ENCODE data around the gene SPATA18.

The SPATA18 gene

DNA sequence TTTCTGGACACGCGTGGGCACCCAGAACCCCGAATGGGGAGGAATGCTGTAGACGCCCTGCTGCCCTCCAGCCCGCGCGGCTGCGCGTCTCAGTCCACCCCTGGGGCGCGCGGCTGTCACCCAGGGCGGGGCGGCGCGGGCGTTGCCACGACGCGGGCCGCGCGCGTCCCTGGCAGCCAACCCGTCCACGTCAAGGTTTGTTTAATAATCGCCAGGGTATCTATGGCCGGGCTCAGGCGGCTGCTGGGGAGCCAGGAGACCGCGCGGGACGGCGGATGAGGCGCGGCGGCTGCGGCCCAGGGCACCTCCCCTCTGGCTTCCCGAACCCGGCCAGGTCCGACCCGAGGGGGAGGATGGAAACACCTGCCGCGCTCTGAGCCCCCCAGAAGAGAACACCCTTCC, at the start of gene SPATA18:
TSS of gene SPATA18 (plus strand) at position 92 of the 402 bp plus-strand sequence. CDS start 401 bp downstream, outside the sequence.
- DNase-seq (ENCODE audit: extremely low read depth, low read depth) = no peak
- TF ChIP-seq, protein P1, sequence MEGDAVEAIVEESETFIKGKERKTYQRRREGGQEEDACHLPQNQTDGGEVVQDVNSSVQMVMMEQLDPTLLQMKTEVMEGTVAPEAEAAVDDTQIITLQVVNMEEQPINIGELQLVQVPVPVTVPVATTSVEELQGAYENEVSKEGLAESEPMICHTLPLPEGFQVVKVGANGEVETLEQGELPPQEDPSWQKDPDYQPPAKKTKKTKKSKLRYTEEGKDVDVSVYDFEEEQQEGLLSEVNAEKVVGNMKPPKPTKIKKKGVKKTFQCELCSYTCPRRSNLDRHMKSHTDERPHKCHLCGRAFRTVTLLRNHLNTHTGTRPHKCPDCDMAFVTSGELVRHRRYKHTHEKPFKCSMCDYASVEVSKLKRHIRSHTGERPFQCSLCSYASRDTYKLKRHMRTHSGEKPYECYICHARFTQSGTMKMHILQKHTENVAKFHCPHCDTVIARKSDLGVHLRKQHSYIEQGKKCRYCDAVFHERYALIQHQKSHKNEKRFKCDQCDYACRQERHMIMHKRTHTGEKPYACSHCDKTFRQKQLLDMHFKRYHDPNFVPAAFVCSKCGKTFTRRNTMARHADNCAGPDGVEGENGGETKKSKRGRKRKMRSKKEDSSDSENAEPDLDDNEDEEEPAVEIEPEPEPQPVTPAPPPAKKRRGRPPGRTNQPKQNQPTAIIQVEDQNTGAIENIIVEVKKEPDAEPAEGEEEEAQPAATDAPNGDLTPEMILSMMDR (IDR thresholded peaks at IDR 0.05; ENCODE audit: low read depth, low read length) = no peak

DNA sequence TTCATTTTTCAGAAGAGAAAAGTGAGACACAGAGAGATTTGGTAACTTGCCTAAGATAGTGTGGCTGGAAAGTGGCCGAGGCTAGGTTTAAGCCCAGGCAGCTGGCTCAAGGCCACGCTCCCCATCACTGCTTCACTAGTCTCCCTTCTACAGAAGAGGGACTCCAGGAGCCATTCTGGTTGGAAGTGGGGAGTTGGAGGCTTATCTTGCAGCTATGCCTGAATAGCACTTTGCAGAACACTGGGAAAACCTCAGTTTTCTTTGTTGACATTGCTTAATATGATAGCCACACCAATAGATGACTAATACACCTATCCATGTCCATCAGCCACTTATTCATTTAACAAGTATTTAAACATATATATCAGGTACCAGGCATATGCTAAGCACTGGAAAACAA, 49.5 kb upstream of the SPATA18 start:
- no peak for DNase-seq (ENCODE audit: extremely low read depth, low read depth)
- TF ChIP-seq, protein P1 (IDR thresholded peaks at IDR 0.05; ENCODE audit: low read depth, low read length) = no peak

DNA sequence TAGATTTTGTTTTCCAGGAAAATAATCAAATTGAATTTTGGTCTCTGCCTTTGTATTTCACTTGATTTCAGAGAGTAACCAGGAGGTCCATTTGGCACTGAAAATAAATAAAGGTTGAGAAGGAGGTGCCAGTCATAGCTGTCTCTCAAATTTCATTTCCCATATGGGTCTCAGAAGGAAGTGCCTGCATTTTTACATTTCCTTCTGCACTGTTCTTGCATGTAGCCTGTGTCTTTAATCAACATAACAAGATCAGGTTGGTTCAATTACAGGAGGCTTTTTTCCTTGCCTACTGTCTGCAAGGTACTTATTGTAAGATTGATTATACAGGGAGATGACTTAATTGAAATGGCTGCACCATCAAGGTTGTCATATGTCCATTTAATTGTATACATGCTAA, 46.7 kb upstream of the SPATA18 start:
- TF ChIP-seq, protein P1 (IDR thresholded peaks at IDR 0.05; ENCODE audit: low read depth, low read length) = no peak
- DNase-seq (ENCODE audit: extremely low read depth, low read depth) = no peak

DNA sequence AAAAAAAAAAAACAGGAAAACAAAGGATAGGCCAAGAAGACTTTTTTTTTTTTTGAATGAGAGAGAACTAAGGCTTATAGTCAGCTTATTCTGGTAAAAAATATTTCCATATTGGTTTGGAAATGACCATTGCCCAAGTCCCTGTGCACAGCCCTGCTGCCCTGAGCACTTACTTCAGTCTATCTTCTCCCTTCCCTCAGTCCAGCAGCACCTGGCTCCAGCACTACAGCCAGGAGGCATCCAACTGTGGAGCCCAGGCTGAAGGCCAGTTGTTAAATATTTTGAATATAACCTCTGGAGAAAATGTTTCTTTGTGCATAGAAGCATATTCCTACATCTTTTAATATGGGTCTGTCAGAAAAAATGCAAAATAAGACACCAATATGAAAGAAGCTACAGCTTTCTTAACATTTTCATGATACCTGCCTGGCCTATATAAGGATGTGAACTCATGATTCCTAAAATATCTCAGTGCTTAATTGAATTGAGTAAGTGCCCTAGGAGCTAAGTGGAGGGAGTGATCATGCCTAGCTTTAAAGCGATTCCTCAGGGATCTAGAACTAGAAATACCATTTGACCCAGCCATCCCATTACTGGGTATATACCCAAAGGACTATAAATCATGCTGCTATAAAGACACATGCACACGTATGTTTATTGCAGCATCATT, 45.4 kb upstream of the SPATA18 start:
- DNase-seq (ENCODE audit: extremely low read depth, low read depth) = no peak
- TF ChIP-seq, protein P1 (IDR thresholded peaks at IDR 0.05; ENCODE audit: low read depth, low read length) = no peak

- TF ChIP-seq, protein P1 (IDR thresholded peaks at IDR 0.05; ENCODE audit: low read depth, low read length) = no peak
- DNase-seq (ENCODE audit: extremely low read depth, low read depth) = no peak
Observed at GRCh38 chr4:52006887-52007286, 44.2 kb upstream of the SPATA18 start.

DNA sequence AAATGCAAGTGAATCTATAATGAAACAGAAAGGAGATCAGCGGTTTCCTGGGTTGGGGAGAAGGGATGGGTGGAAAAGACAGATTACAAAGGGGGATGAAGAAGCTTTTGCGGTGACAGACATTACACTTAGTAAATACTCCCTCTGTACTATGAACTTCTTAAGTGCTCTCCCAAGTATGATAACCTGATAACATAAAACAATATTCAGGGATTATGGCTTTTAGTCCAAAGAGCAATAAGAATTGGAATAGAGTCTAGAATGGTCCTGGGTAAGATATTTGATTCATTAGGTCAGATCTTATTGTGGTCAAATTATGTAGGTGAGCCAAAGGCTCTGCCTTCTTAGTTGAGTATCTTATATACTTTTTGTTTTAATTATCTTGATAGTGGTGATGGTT, 40.1 kb upstream of the SPATA18 start:
- TF ChIP-seq, protein P1 (IDR thresholded peaks at IDR 0.05; ENCODE audit: low read depth, low read length) = no peak
- DNase-seq (ENCODE audit: extremely low read depth, low read depth) = no peak

DNA sequence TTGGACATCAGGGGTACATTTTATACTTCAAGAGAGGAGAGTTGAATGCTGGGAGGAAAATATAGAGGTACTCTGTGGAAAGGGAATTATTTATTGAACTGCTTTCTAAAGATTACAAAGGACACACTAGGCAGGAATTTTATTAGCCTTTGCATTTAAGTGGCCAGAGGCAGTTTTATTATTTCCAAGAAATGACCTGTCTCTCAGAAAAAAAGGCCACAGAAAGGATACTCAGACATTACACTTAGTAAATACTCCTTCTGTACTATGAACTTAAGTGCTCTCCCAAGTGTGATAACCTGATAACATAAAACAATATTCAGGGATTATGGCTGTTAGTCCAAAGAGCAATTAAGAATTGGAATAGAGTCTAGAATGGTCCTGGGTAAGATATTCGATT, 38.5 kb upstream of the SPATA18 start:
- no peak for DNase-seq (ENCODE audit: extremely low read depth, low read depth)
- TF ChIP-seq, protein P1 (IDR thresholded peaks at IDR 0.05; ENCODE audit: low read depth, low read length) = no peak
